KMS-11 (cell line): ENCODE results near the gene UNC5CL.

ENCODE experiments used
- H2AFZ ChIP-seq: fragments of 200-600 bp; sonication (generic); 2 replicates; pipeline ENCODE4 v1.6.1; 2016; ENCODE audit warnings: antibody characterized with exemption, mixed run types, low read depth
- H3K27ac ChIP-seq: fragments of 200-600 bp; sonication (generic); 2 replicates; pipeline ENCODE4 v1.6.1; 2016; ENCODE audit warnings: mild to moderate bottlenecking, mixed run types
- H3K27me3 ChIP-seq: fragments of 200-600 bp; sonication (generic); 2 replicates; pipeline ENCODE4 v1.6.1; 2017; ENCODE audit warnings: mild to moderate bottlenecking, low read depth, mixed run types, moderate library complexity; ENCODE audit not compliant: insufficient read depth
- H3K36me3 ChIP-seq: fragments of 200-600 bp; sonication (generic); 2 replicates; pipeline ENCODE4 v1.6.1; 2017; ENCODE audit warnings: mild to moderate bottlenecking, mixed run types; ENCODE audit not compliant: insufficient read depth
- H3K4me1 ChIP-seq: fragments of 200-600 bp; sonication (generic); 2 replicates; pipeline ENCODE4 v1.6.1; 2016; ENCODE audit warnings: mild to moderate bottlenecking, low read depth, mixed run types; ENCODE audit not compliant: poor library complexity, severe bottlenecking
- H3K4me2 ChIP-seq: fragments of 200-600 bp; sonication (generic); 2 replicates; pipeline ENCODE4 v1.7.0; 2016; ENCODE audit warnings: mild to moderate bottlenecking, mixed run types
- H3K4me3 ChIP-seq: fragments of 200-600 bp; sonication (generic); IDR thresholded peaks from 2 replicates; pipeline ENCODE4 v1.6.1; 2017; ENCODE audit warnings: low read depth, low read length, mixed read lengths; ENCODE audit not compliant: insufficient read depth
- H3K79me2 ChIP-seq: fragments of 200-600 bp; sonication (generic); 2 replicates; pipeline ENCODE4 v1.6.1; 2016; ENCODE audit warnings: low read depth, mixed run types; ENCODE audit not compliant: insufficient read depth
- H3K9ac ChIP-seq: fragments of 200-600 bp; sonication (generic); 2 replicates; pipeline ENCODE4 v1.6.1; 2016; ENCODE audit warnings: mild to moderate bottlenecking, mixed run types
- H4K20me1 ChIP-seq: fragments of 200-600 bp; sonication (generic); 2 replicates; pipeline ENCODE4 v1.6.1; 2016; ENCODE audit warnings: mild to moderate bottlenecking, mixed run types; ENCODE audit not compliant: insufficient read depth
- TF ChIP-seq, protein P1 (sequence below): fragments of 200-600 bp; sonication (generic); conservative IDR thresholded peaks from 2 replicates; pipeline ENCODE4 v1.6.1; 2017; ENCODE audit warnings: low read depth, mild to moderate bottlenecking, antibody characterized with exemption, low read length, moderate library complexity, mixed read lengths

Gene UNC5CL

GRCh38 chr6:41000248-41000647, 38.8 kb downstream of the UNC5CL start:
- Histone ChIP-seq H3K4me3 (no peak overlapping the region), H3K79me2 (no peaks in the 10 kb centered on the region), H3K4me2 (no peak overlapping the region), H4K20me1 (no peaks in the 10 kb centered on the region), H3K4me1 (no peaks in the 10 kb centered on the region), H3K9ac (no peak overlapping the region), H3K36me3 (no peaks in the 10 kb centered on the region), H3K27me3 (no peaks in the 10 kb centered on the region), H2AFZ (no peak overlapping the region), H3K27ac (no peak overlapping the region)
- TF ChIP-seq, protein P1, sequence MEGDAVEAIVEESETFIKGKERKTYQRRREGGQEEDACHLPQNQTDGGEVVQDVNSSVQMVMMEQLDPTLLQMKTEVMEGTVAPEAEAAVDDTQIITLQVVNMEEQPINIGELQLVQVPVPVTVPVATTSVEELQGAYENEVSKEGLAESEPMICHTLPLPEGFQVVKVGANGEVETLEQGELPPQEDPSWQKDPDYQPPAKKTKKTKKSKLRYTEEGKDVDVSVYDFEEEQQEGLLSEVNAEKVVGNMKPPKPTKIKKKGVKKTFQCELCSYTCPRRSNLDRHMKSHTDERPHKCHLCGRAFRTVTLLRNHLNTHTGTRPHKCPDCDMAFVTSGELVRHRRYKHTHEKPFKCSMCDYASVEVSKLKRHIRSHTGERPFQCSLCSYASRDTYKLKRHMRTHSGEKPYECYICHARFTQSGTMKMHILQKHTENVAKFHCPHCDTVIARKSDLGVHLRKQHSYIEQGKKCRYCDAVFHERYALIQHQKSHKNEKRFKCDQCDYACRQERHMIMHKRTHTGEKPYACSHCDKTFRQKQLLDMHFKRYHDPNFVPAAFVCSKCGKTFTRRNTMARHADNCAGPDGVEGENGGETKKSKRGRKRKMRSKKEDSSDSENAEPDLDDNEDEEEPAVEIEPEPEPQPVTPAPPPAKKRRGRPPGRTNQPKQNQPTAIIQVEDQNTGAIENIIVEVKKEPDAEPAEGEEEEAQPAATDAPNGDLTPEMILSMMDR: no peak

GRCh38 chr6:40999569-40999968, 39.5 kb downstream of the UNC5CL start:
- Histone ChIP-seq H2AFZ (no peak overlapping the region), H3K4me3 (no peak overlapping the region), H3K36me3 (no peaks in the 10 kb centered on the region), H3K27ac (no peak overlapping the region), H3K27me3 (no peaks in the 10 kb centered on the region), H3K4me2 (no peak overlapping the region), H3K9ac (no peak overlapping the region), H4K20me1 (no peaks in the 10 kb centered on the region), H3K4me1 (no peaks in the 10 kb centered on the region), H3K79me2 (no peaks in the 10 kb centered on the region)
- TF ChIP-seq, protein P1: no peak

DNA sequence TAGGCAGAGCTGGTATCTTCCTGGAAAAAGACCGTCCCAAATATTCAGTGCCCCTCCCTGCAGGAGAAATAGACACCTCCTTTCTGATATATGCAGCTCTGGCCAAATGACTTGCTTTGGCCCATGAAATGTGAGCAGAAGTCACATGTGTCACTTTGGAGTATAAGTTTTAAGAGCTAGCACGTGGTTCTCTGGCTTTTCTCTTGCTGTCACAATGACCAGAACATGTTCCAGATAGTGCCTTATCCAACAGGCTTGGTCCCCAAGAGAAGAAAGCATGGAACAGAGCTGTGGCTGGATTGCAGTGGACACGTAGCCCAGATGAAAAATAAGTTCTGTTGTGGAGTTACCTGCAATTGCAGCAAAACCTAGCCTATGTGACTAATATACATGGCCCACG, 40.4 kb downstream of the UNC5CL start:
- Histone ChIP-seq H3K4me2 (no peak overlapping the region), H3K36me3 (no peaks in the 10 kb centered on the region), H3K4me1 (no peaks in the 10 kb centered on the region), H4K20me1 (no peaks in the 10 kb centered on the region), H2AFZ (no peak overlapping the region), H3K4me3 (no peak overlapping the region), H3K27ac (no peak overlapping the region), H3K9ac (no peak overlapping the region), H3K27me3 (no peaks in the 10 kb centered on the region), H3K79me2 (no peaks in the 10 kb centered on the region)
- TF ChIP-seq, protein P1: no peak

- Histone ChIP-seq H3K27ac (no peak overlapping the region), H3K27me3 (no peaks in the 10 kb centered on the region), H4K20me1 (no peaks in the 10 kb centered on the region), H3K4me2 (no peak overlapping the region), H2AFZ (no peak overlapping the region), H3K4me1 (no peaks in the 10 kb centered on the region), H3K4me3 (no peak overlapping the region), H3K79me2 (no peaks in the 10 kb centered on the region), H3K36me3 (no peaks in the 10 kb centered on the region), H3K9ac (no peak overlapping the region)
- TF ChIP-seq, protein P1: no peak
Measured at GRCh38 chr6:40997234-40997957, 41.6 kb downstream of the UNC5CL start.
